ENCODE data around the gene NUDT4. TPM values are rescaled to one million over a fixed set of nuclear protein-coding genes. Genes with fewer than 3 reads are reported as not detected.

Gene NUDT4
- total and polyA plus RNA-seq, 2 of the 13 experiments (the other 11 are each of a cell fraction or from before 2014, with no cell fraction given), result 37.3 to 70.1 TPM

DNA sequence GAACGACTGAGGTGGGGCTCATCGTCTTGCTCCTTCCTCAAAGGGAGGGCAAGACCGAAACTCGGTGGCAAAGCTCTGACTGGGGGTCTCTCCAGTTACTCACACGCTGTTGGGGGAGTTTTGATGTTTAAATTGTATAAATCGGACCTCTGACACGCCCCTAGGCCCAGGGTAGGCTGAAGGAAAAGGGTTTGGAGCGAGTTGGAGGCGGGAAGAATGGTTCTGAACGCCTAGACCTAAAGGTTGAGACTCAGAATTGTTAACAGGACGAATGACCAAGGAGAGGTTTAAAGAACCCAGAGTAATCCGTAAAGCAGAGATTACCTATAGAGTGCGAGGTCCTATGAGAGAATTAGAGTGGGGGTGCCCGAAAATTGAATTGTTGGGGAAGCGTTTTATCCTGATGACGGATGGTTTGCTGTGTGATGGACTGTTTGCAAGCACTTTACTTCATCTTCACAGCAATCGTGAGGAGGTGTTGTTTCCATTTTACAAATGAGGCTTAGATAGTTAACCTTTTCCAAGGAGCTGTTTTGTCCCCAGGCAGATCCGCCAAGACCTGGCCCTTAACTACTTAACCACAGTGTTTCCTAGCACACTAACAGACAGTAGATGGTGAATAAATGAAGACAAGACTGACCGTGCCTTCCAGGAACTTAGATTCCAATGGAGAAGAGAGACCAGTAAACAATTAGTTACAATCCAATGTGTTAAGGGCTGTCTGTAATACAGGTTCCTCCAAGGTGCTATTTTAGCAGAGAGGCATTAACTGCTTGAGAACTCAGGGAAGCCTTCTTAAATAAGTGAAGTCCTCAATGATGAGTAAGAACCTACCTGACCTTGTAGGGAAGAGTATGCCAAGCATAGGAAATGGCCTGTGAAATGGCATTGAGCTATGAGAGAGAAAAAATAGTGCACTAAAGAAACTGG, 65.0 kb downstream of the NUDT4 start (continued):
- TF ChIP-seq MAX (IDR thresholded peaks at IDR 0.05) (no peak), ETS1 (CRISPR knock-in tag; IDR thresholded peaks at IDR 0.05) (peak; percentile 58), ZNF567 (CRISPR knock-in tag; IDR thresholded peaks at IDR 0.05; ENCODE audit: borderline replicate concordance) (no peak), THAP7 (CRISPR knock-in tag; IDR thresholded peaks at IDR 0.05) (no peak), WIZ (CRISPR knock-in tag; IDR thresholded peaks at IDR 0.05) (0 out of 2 replicates have a peak, but pooled peaks have one; percentile 35), RORA (CRISPR knock-in tag; IDR thresholded peaks at IDR 0.05) (no peak), RBAK (CRISPR knock-in tag; IDR thresholded peaks at IDR 0.05) (no peak), NFKBIZ (CRISPR knock-in tag; IDR thresholded peaks at IDR 0.05) (no peak), HIVEP1 (CRISPR knock-in tag; IDR thresholded peaks at IDR 0.05) (no peak; the same call in 1 of the 2 replicates), ZNF850 (CRISPR knock-in tag; conservative IDR thresholded peaks at IDR 0.05) (no peak), ZNF552 (CRISPR knock-in tag; IDR thresholded peaks at IDR 0.05; ENCODE audit: borderline replicate concordance) (no peak), ZNF430 (CRISPR knock-in tag; IDR thresholded peaks at IDR 0.05) (no peak), EEA1 (CRISPR knock-in tag; IDR thresholded peaks at IDR 0.05; ENCODE audit: borderline replicate concordance) (no peak), GATAD2A (CRISPR knock-in tag; IDR thresholded peaks at IDR 0.05) (no peak), ZNF121 (CRISPR knock-in tag; IDR thresholded peaks at IDR 0.05) (no peak), YEATS2 (CRISPR knock-in tag; IDR thresholded peaks at IDR 0.05; ENCODE audit: borderline replicate concordance) (no peak; the same call in 1 of the 2 replicates)
- TF ChIP-seq, protein P1, sequence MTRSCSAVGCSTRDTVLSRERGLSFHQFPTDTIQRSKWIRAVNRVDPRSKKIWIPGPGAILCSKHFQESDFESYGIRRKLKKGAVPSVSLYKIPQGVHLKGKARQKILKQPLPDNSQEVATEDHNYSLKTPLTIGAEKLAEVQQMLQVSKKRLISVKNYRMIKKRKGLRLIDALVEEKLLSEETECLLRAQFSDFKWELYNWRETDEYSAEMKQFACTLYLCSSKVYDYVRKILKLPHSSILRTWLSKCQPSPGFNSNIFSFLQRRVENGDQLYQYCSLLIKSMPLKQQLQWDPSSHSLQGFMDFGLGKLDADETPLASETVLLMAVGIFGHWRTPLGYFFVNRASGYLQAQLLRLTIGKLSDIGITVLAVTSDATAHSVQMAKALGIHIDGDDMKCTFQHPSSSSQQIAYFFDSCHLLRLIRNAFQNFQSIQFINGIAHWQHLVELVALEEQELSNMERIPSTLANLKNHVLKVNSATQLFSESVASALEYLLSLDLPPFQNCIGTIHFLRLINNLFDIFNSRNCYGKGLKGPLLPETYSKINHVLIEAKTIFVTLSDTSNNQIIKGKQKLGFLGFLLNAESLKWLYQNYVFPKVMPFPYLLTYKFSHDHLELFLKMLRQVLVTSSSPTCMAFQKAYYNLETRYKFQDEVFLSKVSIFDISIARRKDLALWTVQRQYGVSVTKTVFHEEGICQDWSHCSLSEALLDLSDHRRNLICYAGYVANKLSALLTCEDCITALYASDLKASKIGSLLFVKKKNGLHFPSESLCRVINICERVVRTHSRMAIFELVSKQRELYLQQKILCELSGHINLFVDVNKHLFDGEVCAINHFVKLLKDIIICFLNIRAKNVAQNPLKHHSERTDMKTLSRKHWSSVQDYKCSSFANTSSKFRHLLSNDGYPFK (CRISPR knock-in tag; IDR thresholded peaks at IDR 0.05; ENCODE audit: borderline replicate concordance), result no peak
- TF ChIP-seq, protein P2, sequence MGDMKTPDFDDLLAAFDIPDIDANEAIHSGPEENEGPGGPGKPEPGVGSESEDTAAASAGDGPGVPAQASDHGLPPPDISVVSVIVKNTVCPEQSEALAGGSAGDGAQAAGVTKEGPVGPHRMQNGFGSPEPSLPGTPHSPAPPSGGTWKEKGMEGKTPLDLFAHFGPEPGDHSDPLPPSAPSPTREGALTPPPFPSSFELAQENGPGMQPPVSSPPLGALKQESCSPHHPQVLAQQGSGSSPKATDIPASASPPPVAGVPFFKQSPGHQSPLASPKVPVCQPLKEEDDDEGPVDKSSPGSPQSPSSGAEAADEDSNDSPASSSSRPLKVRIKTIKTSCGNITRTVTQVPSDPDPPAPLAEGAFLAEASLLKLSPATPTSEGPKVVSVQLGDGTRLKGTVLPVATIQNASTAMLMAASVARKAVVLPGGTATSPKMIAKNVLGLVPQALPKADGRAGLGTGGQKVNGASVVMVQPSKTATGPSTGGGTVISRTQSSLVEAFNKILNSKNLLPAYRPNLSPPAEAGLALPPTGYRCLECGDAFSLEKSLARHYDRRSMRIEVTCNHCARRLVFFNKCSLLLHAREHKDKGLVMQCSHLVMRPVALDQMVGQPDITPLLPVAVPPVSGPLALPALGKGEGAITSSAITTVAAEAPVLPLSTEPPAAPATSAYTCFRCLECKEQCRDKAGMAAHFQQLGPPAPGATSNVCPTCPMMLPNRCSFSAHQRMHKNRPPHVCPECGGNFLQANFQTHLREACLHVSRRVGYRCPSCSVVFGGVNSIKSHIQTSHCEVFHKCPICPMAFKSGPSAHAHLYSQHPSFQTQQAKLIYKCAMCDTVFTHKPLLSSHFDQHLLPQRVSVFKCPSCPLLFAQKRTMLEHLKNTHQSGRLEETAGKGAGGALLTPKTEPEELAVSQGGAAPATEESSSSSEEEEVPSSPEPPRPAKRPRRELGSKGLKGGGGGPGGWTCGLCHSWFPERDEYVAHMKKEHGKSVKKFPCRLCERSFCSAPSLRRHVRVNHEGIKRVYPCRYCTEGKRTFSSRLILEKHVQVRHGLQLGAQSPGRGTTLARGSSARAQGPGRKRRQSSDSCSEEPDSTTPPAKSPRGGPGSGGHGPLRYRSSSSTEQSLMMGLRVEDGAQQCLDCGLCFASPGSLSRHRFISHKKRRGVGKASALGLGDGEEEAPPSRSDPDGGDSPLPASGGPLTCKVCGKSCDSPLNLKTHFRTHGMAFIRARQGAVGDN (CRISPR knock-in tag; IDR thresholded peaks at IDR 0.05), result no peak; the same call in 1 of the 2 replicates
- TF ChIP-seq, protein P3, sequence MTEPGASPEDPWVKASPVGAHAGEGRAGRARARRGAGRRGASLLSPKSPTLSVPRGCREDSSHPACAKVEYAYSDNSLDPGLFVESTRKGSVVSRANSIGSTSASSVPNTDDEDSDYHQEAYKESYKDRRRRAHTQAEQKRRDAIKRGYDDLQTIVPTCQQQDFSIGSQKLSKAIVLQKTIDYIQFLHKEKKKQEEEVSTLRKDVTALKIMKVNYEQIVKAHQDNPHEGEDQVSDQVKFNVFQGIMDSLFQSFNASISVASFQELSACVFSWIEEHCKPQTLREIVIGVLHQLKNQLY (CRISPR knock-in tag; IDR thresholded peaks at IDR 0.05), result no peak

All from HepG2 (cell line).